ENCODE data around the gene WFIKKN2.

GRCh38 chr17:50842506-50843149 is 7.2 kb downstream of the WFIKKN2 start:
- TF ChIP-seq CTCF (IDR thresholded peaks at IDR 0.05 in 2 of 3, conservative IDR thresholded peaks at IDR 0.05 in 1 of 3; ENCODE audit: control insufficient read depth in 2 of 3, extremely low read depth in 1 of 3, insufficient read depth in 1 of 3, low read depth in 3 of 3, low read length in 3 of 3) (no peak), CHD2 (IDR thresholded peaks at IDR 0.05; ENCODE audit: borderline replicate concordance, low read depth, low read length) (no peak), NFIC (IDR thresholded peaks at IDR 0.05; ENCODE audit: low read depth, low read length) (no peak), ZNF687 (IDR thresholded peaks at IDR 0.05) (no peak), PAX5 (IDR thresholded peaks at IDR 0.05; ENCODE audit: borderline replicate concordance, low read depth, low read length) (no peak), PBX3 (IDR thresholded peaks at IDR 0.05; ENCODE audit: insufficient replicate concordance, low read depth, low read length) (no peak)

Data from GM12878 (cell line).